C4-2B (cell line): ENCODE results near the gene TMEM184A.

Experiments used
- H3K27ac ChIP-seq: fragments of 450-650 bp; 2 replicates; pipeline ENCODE4 v1.5.1; 2017
- CTCF ChIP-seq: fragments of 450-650 bp; conservative IDR thresholded peaks from 2 replicates; pipeline ENCODE4 v1.5.1; 2017; ENCODE audit warnings: mild to moderate bottlenecking
- ZFX ChIP-seq: fragments of 450-650 bp; IDR thresholded peaks from 2 replicates; pipeline ENCODE4 v1.6.1; 2017

Gene TMEM184A

GRCh38 chr7:1510780-1511154 lies 45.2 kb downstream of the TMEM184A start:
- TF ChIP-seq ZFX (no peak), CTCF (no peak)
- H3K27ac ChIP-seq: no peak overlapping the region

GRCh38 chr7:1509226-1509625 lies 46.8 kb downstream of the TMEM184A start:
- H3K27ac ChIP-seq: no peak overlapping the region

DNA sequence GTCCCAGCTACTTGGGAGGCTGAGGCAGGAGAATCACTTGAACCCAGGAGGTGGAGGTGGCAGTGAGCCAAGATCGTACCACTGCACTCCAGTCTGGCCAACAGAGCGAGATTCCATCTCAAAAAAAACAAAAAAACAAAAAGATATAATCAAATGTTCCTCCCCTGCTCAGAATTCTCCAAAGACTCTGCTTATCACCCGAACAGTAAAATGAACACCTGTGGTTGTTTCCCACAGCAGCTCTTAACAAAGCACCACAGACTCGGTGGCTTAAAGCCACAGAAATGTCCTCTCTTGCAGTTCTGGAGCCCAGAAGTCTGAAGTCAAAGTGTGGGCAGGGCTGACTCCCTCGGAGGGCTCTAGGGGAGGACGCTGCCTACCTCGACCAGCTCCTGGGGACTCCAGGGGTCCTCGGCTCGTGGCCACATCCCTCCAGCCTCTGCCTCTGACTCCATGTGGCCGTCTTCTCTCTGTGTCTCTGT lies 47.7 kb downstream of the TMEM184A start:
- H3K27ac ChIP-seq: no peak overlapping the region
- TF ChIP-seq ZFX: no peak
- TF ChIP-seq CTCF: no peak

More at GRCh38 chr7:1509226-1509625, 46.8 kb downstream of the TMEM184A start:
- TF ChIP-seq CTCF (no peak), ZFX (no peak)

- TF ChIP-seq CTCF (no peak), ZFX (no peak)
- H3K27ac ChIP-seq: peak overlapping the region; percentile 81
These were observed 50.1 kb downstream of the TMEM184A start for GRCh38 chr7:1505731-1506550.

DNA sequence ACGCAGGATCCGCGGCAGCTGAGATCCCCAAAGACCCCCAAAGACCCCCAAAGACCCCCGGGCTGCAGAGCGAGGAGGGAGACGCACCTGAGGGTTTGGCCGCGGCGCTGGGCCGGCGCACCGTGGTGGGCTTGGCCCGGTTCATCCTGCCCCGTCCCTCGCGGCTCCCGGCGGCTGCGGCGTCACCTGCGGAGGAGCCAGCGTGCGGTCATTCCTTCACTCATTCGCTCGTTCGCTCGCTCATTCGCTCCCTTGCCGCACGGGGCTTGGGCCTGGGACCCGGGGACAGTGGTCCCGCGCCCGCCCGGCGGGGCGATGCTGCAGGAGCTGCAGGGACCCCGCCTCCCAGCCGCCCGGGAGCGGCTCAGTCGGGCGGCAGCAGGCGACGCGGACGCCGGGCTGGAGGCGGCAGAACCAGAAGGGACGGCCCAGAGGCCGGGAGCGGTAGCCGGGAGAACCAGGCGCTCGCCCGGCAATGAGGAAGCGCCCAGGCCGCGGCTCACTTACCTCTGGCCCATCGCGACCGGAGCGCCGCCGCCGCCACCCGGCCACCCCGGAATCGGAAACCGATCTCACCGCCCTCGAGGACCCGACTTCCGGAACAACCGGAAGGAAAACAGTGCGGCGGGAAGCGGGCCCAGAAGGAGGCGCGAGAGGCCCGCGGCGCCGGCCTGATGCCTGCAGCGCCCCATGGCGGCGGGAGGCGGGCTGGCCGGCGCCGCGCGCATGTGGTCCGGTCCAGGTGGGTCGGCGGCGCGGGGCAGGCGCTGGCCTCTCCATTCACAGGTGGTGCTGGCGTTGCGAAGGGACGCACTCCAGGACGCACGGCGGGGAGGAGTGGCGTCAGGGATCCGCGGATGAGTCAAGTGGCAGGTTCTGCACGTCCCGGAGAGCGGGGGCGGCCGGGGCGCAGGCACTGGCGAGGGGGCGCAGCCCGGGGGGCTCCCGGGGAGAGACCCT lies 51.9 kb downstream of the TMEM184A start, which contains the start of gene INTS1:
Gene INTS1 (minus strand): TSS at position 574 of the 960 bp plus-strand sequence. CDS start 429 bp downstream, at position 145.
- peak; percentile 98 for TF ChIP-seq CTCF
- peak; percentile 70; the same call in 1 of the 2 replicates for TF ChIP-seq ZFX
- H3K27ac ChIP-seq: peak within 1 kb of the TSS; percentile 81

DNA sequence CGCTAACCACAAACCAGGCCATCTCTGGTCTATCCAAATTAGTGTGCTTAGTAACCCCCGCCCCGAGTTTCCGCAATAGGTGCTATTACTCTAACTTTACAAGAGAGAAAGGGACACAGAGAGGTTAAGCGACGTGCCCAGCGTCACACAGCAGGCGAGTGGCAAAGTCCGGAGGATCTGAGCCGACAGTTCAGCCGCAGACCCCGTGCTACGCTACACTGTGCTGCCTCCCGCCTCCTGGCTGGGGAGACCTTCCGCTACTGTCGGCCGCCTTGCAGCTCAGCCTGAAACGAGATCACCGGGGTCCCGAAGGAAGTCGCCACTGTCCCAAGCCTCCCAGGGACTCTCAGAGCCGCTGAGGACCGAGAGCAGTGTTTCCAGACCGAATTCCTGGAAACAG lies 52.6 kb downstream of the TMEM184A start:
- TF ChIP-seq ZFX (no peak), CTCF (no peak)
- H3K27ac ChIP-seq: peak overlapping the region; percentile 81

DNA sequence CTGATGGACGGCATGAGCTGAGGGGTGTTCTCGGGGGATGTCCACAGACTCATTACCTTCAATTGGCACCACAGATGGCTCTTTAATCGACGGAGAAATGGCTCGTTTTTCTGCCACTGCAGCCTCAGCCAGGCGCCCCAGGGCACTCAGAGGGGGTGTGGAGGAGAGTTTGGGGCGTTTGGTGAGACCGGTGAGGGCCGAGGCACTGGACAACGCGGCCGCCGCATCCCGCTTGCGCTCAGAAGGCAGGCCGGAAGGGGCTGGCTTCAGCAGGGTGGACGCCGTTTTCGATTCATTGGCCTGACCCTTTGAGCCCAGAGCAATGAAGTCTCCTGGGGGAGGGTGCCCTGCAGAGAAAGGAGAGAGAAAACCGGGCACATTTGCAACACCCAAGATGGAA lies 53.2 kb downstream of the TMEM184A start:
- H3K27ac ChIP-seq: peak overlapping the region; percentile 81; the same call in 1 of the 2 replicates
- TF ChIP-seq ZFX (no peak), CTCF (no peak)
